ENCODE measurements around the gene CALN1. TPM values are rescaled to one million over a fixed set of nuclear protein-coding genes. Genes with fewer than 3 reads are reported as not detected.

Gene CALN1
- total RNA-seq, 1 experiment from 2014 or later = 0.05 TPM

GRCh38 chr7:71865172-71865571 lies 547.0 kb downstream of the CALN1 start:
- TF ChIP-seq TCF7L2 (IDR thresholded peaks at IDR 0.05; ENCODE audit: low read depth, low read length) (no peak), POLR2AphosphoS5 (IDR thresholded peaks at IDR 0.05; ENCODE audit: low read depth, low read length) (no peak), SIN3A (IDR thresholded peaks at IDR 0.05; ENCODE audit: borderline replicate concordance, insufficient read depth, low read depth, low read length) (no peak), CTCF (IDR thresholded peaks at IDR 0.05) (no peak), REST (IDR thresholded peaks at IDR 0.05; ENCODE audit: insufficient read depth in 1 of 2, low read depth in 2 of 2, low read length in 1 of 2) (no peak)
- no TSS peak for BruUV-seq (replicated peaks)
- Histone ChIP-seq H3K27me3 (ENCODE audit: control insufficient read depth, insufficient read depth, low read length) (no peaks in the 10 kb centered on the region), H3K4me3 (ENCODE audit: low read depth in 2 of 2, low read length in 2 of 2) (no peak overlapping the region), H3K4me1 (ENCODE audit: control insufficient read depth, insufficient read depth, low read length) (no peaks in the 10 kb centered on the region), H3K9me3 (ENCODE audit: control insufficient read depth, insufficient read depth, low read depth, low read length) (no peaks in the 10 kb centered on the region), H3K36me3 (ENCODE audit: control insufficient read depth, insufficient read depth, low read length) (no peaks in the 10 kb centered on the region), H3K27ac (ENCODE audit: low read length) (no peak overlapping the region)
- ChIA-PET POLR2A (no interaction called here), CTCF (no interaction called here)
- DNase-seq (ENCODE audit: low read depth, low spot score) = no peak
- ATAC-seq = no peak
- in situ Hi-C loops (cut with HindIII; ENCODE audit: low pct_unique_long_range_greater_than_20kb, low sequenced_read_pairs) (no loop called here), intact Hi-C loops (cut with micrococcal nuclease; ENCODE audit: unreplicated experiment) (no loop called here)

- no TSS peak for BruUV-seq (replicated peaks)
- no peak overlapping the region for H3K4me3 ChIP-seq (ENCODE audit: low read depth in 2 of 2, low read length in 2 of 2)
- H3K27me3 ChIP-seq (ENCODE audit: control insufficient read depth, insufficient read depth, low read length) = no peaks in the 10 kb centered on the region
- no peaks in the 10 kb centered on the region for H3K9me3 ChIP-seq (ENCODE audit: control insufficient read depth, insufficient read depth, low read depth, low read length)
- intact Hi-C loops (cut with micrococcal nuclease; ENCODE audit: unreplicated experiment) = no loop called here
- DNase-seq (ENCODE audit: low read depth, low spot score) = no peak
- H3K36me3 ChIP-seq (ENCODE audit: control insufficient read depth, insufficient read depth, low read length) = no peaks in the 10 kb centered on the region
- no peak overlapping the region for H3K27ac ChIP-seq (ENCODE audit: low read length)
- ChIA-PET POLR2A (no interaction called here), CTCF (no interaction called here)
- in situ Hi-C loops (cut with HindIII; ENCODE audit: low pct_unique_long_range_greater_than_20kb, low sequenced_read_pairs) = no loop called here
- H3K4me1 ChIP-seq (ENCODE audit: control insufficient read depth, insufficient read depth, low read length) = no peaks in the 10 kb centered on the region
- no peak for TF ChIP-seq POLR2AphosphoS5 (IDR thresholded peaks at IDR 0.05; ENCODE audit: low read depth, low read length)
- TF ChIP-seq SIN3A (IDR thresholded peaks at IDR 0.05; ENCODE audit: borderline replicate concordance, insufficient read depth, low read depth, low read length) = no peak
- no peak for TF ChIP-seq CTCF (IDR thresholded peaks at IDR 0.05)
- TF ChIP-seq TCF7L2 (IDR thresholded peaks at IDR 0.05; ENCODE audit: low read depth, low read length) = no peak
- TF ChIP-seq REST (IDR thresholded peaks at IDR 0.05; ENCODE audit: insufficient read depth in 1 of 2, low read depth in 2 of 2, low read length in 1 of 2) = no peak
- no peak for ATAC-seq
These were observed 548.0 kb downstream of the CALN1 start for GRCh38 chr7:71864130-71864529.

Measured in Panc1 (cell line).